ENCODE measurements around the gene SORCS2. TPM values are rescaled to one million over a fixed set of nuclear protein-coding genes. Genes with fewer than 3 reads are reported as not detected.

Gene SORCS2
- total and polyA plus RNA-seq, 2 of the 8 experiments (the other 6 are each of a cell fraction or from before 2014, with no cell fraction given): 0.36 to 1.8 TPM

DNA sequence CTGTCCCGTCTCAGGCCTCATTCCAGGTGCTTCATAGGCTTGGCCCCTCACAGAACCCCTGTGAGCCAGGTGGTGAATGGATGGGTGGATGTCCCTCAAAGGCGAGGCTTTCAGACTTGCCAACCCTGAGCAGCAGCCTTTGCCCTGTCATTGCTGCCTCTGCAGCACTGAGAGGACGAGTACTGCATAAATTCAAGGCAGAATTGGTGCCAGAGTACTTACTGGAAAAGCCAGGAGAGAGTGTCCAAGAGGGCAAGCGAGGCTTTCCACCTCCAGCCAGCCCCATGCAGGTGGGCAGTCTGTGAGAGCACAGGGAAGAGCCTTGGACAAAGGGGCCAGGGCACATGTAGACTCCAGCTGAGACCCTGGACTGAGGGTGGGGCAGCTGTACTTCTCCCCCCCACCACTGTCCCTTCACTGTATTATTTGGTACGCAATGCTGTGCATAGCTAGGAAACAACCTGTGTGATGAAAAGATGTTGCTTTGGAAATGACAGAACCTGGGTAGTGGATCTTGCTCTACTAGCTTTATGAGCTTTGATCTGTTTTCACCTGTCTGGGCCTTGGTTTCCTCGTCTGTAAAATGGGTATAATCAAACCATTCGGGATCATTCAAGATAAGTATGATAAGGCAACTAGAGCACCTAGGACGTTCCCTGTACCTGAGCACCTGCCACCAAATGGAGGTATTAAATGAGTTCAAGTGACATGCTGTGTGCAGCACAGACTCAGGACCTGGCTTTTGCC is 467.3 kb downstream of the SORCS2 start:
- H3K36me3 ChIP-seq (ENCODE audit: control insufficient read depth in 2 of 4, insufficient read depth in 4 of 4, low read length in 3 of 4): no peaks in the 10 kb centered on the region
- peaks cover 0 to 9% (median 3%) of the 10 kb centered on the region in 4 experiments; a peak in 5 of 7 replicates for H3K4me1 ChIP-seq (replicated peaks in 1 of 4; ENCODE audit: control insufficient read depth in 3 of 4, insufficient read depth in 4 of 4, low read length in 3 of 4)
- no peaks in the 10 kb centered on the region for H3K27me3 ChIP-seq (replicated peaks in 1 of 4; ENCODE audit: control insufficient read depth in 3 of 4, extremely low read depth in 1 of 4, insufficient read depth in 3 of 4, low read length in 3 of 4)
- no peak overlapping the region for H3K4ac ChIP-seq (replicated peaks; ENCODE audit: insufficient read length, low read depth, low read length)
- H3K9me3 ChIP-seq (ENCODE audit: insufficient read depth in 2 of 2, low read depth in 1 of 2, low read length in 1 of 2): no peaks in the 10 kb centered on the region
- no peak overlapping the region for H2AFZ ChIP-seq (ENCODE audit: low read length)
- peaks cover 14% of the 10 kb centered on the region; the same call in 1 of the 2 replicates for H3K23me2 ChIP-seq (ENCODE audit: low read depth, low read length)
- H2BK15ac ChIP-seq (ENCODE audit: low read length): no peak overlapping the region
- no peaks in the 10 kb centered on the region for H4K20me1 ChIP-seq (replicated peaks in 1 of 2; ENCODE audit: control insufficient read depth in 1 of 2, insufficient read depth in 2 of 2, low read length in 2 of 2)
- H4K8ac ChIP-seq (ENCODE audit: extremely low read depth, insufficient read depth, low read length): peak overlapping the region; percentile 12; the same call in 1 of the 2 replicates
- no peak overlapping the region for H3K18ac ChIP-seq (ENCODE audit: extremely low read depth, low read length)
- H4K91ac ChIP-seq (replicated peaks; ENCODE audit: insufficient read length, low read length): no peak overlapping the region
- no peak overlapping the region for H3K4me3 ChIP-seq (ENCODE audit: extremely low read depth in 1 of 4, insufficient read depth in 2 of 4, low read depth in 3 of 4, low read length in 4 of 4)
- no peak overlapping the region; the same call in 1 of the 2 replicates for H2BK12ac ChIP-seq (ENCODE audit: low read depth, low read length)
- no peak overlapping the region for H2AK5ac ChIP-seq (ENCODE audit: low read depth, low read length)
- TF ChIP-seq POLR2A (IDR thresholded peaks at IDR 0.05; ENCODE audit: control extremely low read depth in 1 of 2, low read depth in 2 of 2, low read length in 2 of 2) (no peak), CBX8 (IDR thresholded peaks at IDR 0.05; ENCODE audit: borderline replicate concordance, low read depth, low read length) (no peak), CBX5 (IDR thresholded peaks at IDR 0.05; ENCODE audit: low read depth, low read length) (no peak)
- H3K56ac ChIP-seq (replicated peaks; ENCODE audit: insufficient read length, low read depth, low read length): no peak overlapping the region
- H2BK20ac ChIP-seq (ENCODE audit: low read length): no peak overlapping the region
- POLR2A ChIA-PET (ENCODE audit: partially characterized antibody): no interaction called here
- H3K23ac ChIP-seq (ENCODE audit: insufficient read length): no peak overlapping the region
- no peak overlapping the region for H3K27ac ChIP-seq (ENCODE audit: low read depth, low read length)
- no peak overlapping the region for H2BK120ac ChIP-seq (replicated peaks; ENCODE audit: low read depth, low read length)
- no peak overlapping the region for H3K14ac ChIP-seq (ENCODE audit: insufficient read length)
- no peak for FAIRE-seq
- no peak overlapping the region for H2BK5ac ChIP-seq (ENCODE audit: low read depth, low read length)
- H4K5ac ChIP-seq (ENCODE audit: insufficient read length, low read depth, low read length): no peak overlapping the region
- WGBS, 2 experiments (ENCODE audit: extremely low coverage in 1 of 2, insufficient coverage in 1 of 2, insufficient read length in 1 of 2, insufficient replicate concordance in 2 of 2, low coverage in 1 of 2, low lambda C conversion rate in 2 of 2, missing lambda C conversion rate in 1 of 2): 85% methylated on average over 8 of the region's 8 CpGs; no CpG with 5 or more reads in 1 of the 2 experiments
- CTCF ChIA-PET (ENCODE audit: partially characterized antibody): interaction anchor here (0.5 to 1.3 kb wide), 5 partner anchors 9 to 183 kb away, joined by 3 to 4 read pairs (median 3); no protein-coding TSS in a partner anchor
- no peak overlapping the region for H3K4me2 ChIP-seq (ENCODE audit: insufficient read depth in 1 of 2, low read depth in 2 of 2, low read length in 2 of 2)
- no peak overlapping the region; a peak in 1 of 7 replicates for H3K9ac ChIP-seq (replicated peaks in 1 of 4; ENCODE audit: extremely low read depth in 1 of 4, low read depth in 3 of 4, low read length in 3 of 4)
- H3K79me2 ChIP-seq (ENCODE audit: control insufficient read depth in 1 of 2, insufficient read depth in 2 of 2, low read length in 2 of 2): no peaks in the 10 kb centered on the region
- DNase-seq (ENCODE audit: low read depth in 1 of 2, low spot score in 2 of 2): no peak
- no peaks in the 10 kb centered on the region for H3K79me1 ChIP-seq (ENCODE audit: low read depth, low read length)
